Adrenal gland (tissue), 5 donors: Measurements from ENCODE around the gene FXYD5.

ENCODE experiments used
- CTCF ChIP-seq, 6 experiments: fragments of 450-650 bp in 4 of 6; fragments of 200-600 bp in 2 of 6; sonication (generic) in 1 of 6; IDR thresholded peaks; 1 replicate in 5 of 6; 2 replicates in 1 of 6; pipeline versions ENCODE4 v1.5.1 to v1.8.0; 2016 to 2021; ENCODE audit warnings: antibody characterized with exemption in 6 of 6, mild to moderate bottlenecking in 2 of 6, moderate library complexity in 1 of 6
- POLR2A ChIP-seq, 2 donors: fragments of 450-650 bp; IDR thresholded peaks; one replicate each; pipeline ENCODE4 v1.6.1; 2017; ENCODE audit warnings: antibody characterized with exemption in 2 of 2, mild to moderate bottlenecking in 2 of 2, moderate library complexity in 1 of 2
- donor health status: DM: no; HTN: no; CAD: no.

- TF ChIP-seq CTCF (IDR thresholded peaks at IDR 0.05) (no peak), POLR2A (IDR thresholded peaks at IDR 0.05) (no peak)
Measured at GRCh38 chr19:35209646-35210045, 55.1 kb downstream of the FXYD5 start.
